CD4-positive, alpha-beta T cell treated with Interleukin-15 for 1 hour (primary cell): Measurements from ENCODE around the gene GGNBP2.
A peak's percentile ranks its signal among the peaks of the same experiment; 100 is the strongest.

Source experiments
- DNase-seq: peaks from one replicate; pipeline ENCODE4 v3.0.0-alpha.2; 2020

Gene GGNBP2

GRCh38 chr17:36515837-36516236 lies 28.9 kb upstream of the GGNBP2 start:
- no peak for DNase-seq

DNA sequence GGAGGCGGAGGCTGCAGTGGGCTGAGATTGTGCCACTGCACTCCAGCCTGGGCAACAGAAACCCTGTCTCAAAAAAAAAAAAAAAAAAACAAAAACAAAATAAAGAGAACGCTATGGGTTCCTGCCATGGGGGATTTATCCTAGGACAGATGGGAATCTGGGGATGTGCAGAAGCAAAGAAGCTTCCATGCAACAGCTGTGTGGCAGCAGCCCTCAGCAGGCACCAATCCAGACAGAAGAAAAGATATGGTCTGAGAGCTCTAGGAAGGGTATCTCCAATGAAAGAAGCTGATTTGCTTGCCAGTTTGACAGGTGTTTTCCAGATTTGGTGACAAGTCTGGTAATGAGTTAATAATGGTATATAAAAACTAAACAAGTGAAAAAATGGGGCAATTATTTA lies 21.6 kb upstream of the GGNBP2 start:
- no peak for DNase-seq

GRCh38 chr17:36524428-36524876 lies 20.3 kb upstream of the GGNBP2 start:
- DNase-seq: no peak

DNA sequence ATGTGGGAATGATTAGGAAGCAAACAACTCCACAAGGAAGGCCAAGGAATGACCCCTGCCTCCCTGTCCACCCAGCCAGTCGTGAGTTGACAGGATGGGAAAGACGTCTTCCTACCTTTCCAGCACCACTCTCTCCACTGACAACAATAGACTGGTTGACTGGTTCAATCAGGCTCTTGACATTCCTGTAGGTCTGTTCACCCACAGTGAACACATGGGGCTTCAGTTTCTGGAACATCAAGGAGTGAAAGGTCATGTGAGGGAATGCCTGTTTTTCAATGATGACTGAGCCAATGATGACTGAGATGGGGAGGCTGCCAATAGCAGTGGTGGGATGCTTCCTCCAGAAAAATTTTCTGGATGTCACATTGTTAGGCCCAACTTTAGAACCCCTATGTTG lies 19.6 kb upstream of the GGNBP2 start:
- DNase-seq: no peak

- no peak for DNase-seq
Observed at GRCh38 chr17:36525888-36526287, 18.8 kb upstream of the GGNBP2 start.

- DNase-seq: no peak
Observed at GRCh38 chr17:36527621-36528250, 17.0 kb upstream of the GGNBP2 start.

GRCh38 chr17:36529121-36529520 lies 15.6 kb upstream of the GGNBP2 start:
- DNase-seq: no peak

DNA sequence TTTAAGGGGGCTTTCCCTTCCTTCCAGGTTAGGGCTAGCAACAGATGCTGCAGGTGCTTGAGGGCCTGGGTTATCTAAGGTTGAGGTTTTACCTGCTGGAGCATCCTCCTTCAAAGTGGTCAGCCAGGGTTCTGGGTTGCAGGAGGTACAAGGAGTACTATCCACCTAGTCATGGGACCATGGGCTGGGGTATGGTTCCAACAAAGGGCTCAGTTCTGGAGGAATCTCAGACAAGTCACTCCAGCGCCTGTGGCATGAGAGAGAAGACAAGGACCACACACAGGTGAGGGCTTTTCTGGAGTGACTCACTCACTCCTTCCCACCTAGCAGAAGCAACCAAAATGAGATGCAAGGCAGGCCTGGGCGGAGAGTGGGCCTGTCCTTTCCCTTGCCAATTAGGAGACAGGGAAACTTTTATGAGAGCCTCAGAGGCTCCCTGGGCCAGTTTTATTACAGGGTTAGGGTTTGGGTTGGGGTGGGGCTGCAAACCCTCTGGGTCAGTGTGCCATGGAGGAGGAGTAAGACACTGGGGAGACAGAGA lies 12.2 kb upstream of the GGNBP2 start:
- no peak for DNase-seq

DNA sequence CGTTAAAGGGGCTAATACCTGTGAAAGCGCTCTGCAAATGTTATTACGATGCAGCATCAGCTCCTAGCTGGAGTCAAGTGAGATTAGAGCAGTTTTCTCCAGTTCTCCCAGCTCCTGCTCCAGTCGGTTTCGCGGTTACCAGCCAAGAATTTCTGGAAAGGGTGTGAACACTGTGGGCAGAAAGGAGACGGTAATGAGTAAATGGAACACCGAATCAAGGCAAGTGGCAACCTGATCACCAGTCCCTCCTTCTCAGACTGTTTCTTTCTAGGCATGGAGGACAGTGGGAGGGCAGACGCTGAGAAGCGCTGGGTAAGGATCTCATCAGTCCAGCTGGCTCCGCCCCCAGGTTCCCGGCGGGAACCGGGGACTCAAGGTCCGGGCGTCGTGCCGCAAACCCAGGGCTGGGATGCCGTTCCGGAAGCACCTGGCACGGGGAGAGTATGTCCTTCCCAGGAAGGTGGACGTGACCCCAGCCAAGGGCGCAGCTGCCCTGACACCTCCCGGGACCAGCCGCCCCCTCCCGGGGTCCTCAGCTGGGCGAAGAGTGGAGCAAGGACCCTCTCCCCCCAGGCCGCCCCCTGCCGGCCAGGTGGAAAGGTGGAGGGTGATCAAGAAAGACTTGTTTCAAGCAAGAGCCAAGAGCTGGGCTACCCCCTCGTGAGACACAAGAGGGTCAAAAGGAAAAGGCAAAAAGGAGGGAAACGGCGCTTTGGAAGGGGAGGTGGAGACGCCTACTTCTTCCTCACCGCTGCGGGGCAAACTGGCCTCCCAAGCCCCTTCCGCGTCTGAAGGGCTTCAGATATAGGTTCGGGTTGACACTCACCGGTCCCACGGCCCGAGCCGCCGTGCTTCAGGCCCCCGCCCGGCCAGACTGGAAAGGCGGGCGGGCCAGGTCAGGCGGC lies 10.5 kb upstream of the GGNBP2 start:
- peak; percentile 52 for DNase-seq

DNA sequence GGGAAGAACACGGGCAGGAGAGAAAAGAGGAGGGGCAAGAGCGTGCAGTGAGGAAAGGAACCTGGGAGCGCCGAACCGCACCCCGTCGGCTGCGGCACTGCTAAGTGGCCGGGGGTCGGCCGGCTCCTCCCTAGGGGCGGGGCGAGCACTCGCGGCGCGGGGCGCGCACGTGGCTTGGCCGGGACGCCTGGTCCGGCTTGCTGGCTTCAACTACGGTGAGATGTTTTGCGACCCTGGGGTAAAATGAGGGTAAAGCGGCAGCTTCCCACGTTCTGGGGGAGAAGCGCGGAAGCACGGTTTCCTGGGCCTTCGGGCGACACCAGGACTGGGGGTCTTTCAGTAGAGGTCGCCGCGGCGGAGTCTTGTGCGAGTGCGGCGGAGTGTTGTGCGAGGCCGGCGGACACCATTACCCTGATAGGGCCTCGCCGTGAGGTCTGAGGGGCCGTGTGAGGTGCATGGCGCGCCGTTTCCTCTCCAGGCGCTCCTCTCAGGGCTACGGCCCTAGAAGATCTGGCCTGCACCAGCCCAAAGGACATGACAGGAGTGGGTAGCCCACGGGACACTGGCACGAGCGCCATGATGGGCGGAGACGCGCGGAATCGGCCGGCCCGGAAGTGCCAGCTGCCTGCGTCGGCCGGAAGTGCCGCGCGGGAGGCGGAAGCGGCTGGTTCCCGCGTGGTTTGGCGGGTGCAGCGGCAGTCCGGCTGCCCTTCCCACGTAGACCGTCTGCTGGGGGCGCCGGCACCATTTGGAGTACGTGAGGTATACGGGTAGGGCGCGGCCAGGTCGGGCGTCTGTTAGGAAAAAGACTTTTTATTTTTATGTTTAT lies 9.7 kb upstream of the GGNBP2 start, which contains the start of the genes MYO19 and PIGW:
TSS of gene MYO19 (minus strand) at position 29 of the 829 bp plus-strand sequence. CDS start 2,330 bp downstream, outside the sequence.
TSS of gene PIGW (plus strand) at position 148 of the 829 bp plus-strand sequence. CDS start 2,115 bp downstream, outside the sequence.
- DNase-seq: peak; percentile 88

GRCh38 chr17:36535669-36536081 lies 9.0 kb upstream of the GGNBP2 start:
- DNase-seq: no peak

GRCh38 chr17:36540696-36541095 lies 4.0 kb upstream of the GGNBP2 start:
- no peak for DNase-seq

GRCh38 chr17:36542755-36543154 lies 2.0 kb upstream of the GGNBP2 start:
- DNase-seq: no peak

DNA sequence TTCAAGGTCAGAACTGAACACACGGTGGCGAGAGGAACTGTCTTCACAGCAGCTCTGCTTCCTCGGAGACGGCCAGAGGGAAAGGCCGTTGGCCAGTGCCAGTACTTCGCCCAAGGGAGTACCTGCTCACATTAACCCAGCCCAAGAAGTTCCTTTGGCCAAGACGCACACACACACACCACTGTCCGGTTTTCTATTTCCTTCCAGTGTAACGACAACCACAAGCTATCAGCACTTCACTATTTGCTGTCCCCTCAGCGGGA lies 744 bp upstream of the GGNBP2 start:
- peak; percentile 29 for DNase-seq

GRCh38 chr17:36545077-36545464 lies 352 bp downstream of the GGNBP2 start:
- DNase-seq: no peak

GRCh38 chr17:36545465-36546417 lies 1.0 kb downstream of the GGNBP2 start:
- DNase-seq: peak; percentile 97

DNA sequence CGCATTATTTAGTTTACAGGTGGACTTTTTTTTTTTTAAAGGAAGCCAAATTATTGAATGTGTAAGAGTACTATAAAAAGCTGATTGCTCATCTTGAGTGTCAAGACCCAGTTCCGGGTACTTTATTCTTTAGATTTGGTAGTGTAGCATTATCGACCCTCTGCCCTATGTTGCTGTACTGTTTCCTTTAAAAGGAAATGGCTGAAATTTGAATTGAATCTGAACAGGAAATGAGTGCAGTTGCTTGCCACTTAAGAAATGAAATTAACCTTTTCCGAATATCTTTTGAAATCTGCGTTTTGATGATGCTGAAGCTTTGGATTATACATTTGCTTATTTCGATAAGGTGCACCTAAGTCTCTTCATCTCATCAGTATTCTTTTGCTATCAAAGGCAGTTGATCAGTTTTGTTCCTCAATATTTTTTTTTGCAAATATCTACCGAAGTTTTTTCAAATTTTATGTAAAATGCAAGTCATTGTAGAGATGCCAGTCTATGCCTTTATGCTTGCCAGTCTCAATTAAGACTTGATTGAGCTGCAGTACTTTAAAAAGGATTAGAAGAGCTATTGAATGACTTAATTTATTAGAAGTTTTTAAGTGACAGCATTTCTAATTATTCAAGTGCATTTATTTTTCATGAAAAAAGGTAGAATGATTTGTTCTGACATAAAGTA lies 1.8 kb downstream of the GGNBP2 start:
- DNase-seq: no peak

- no peak for DNase-seq
Observed at GRCh38 chr17:36547776-36548175, 3.1 kb downstream of the GGNBP2 start.

- no peak for DNase-seq
Observed at GRCh38 chr17:36550491-36551417, 6.0 kb downstream of the GGNBP2 start.

- no peak for DNase-seq
Observed at GRCh38 chr17:36553459-36553858, 8.7 kb downstream of the GGNBP2 start.
